HUES64 (cell line): Measurements from ENCODE around the gene RGN.
"Not testable (repeated sequence)": the region's sequence is repeated elsewhere in the genome, so short reads cannot be mapped to it uniquely, and the experiment has no call there.

Experiments
- H3K27ac ChIP-seq: 2 replicates; pipeline ENCODE4 v1.7.0; 2013; ENCODE audit warnings: low read depth, low read length, inconsistent platforms
- H3K27me3 ChIP-seq: 2 replicates; pipeline ENCODE4 v1.6.1; 2013; ENCODE audit warnings: mild to moderate bottlenecking, low read length; ENCODE audit not compliant: insufficient read depth
- H3K36me3 ChIP-seq: 2 replicates; pipeline ENCODE4 v1.6.1; 2013; ENCODE audit warnings: mild to moderate bottlenecking, low read length; ENCODE audit not compliant: insufficient read depth
- H3K4me1 ChIP-seq: 2 replicates; pipeline ENCODE4 v1.6.1; 2013; ENCODE audit warnings: mild to moderate bottlenecking, low read length, moderate library complexity; ENCODE audit not compliant: insufficient read depth
- H3K4me3 ChIP-seq: 2 replicates; pipeline ENCODE4 v1.5.1; 2013; ENCODE audit warnings: mild to moderate bottlenecking, low read length, moderate library complexity
- H3K9ac ChIP-seq: 2 replicates; pipeline ENCODE4 v1.6.1; 2013; ENCODE audit warnings: mild to moderate bottlenecking, low read depth, low read length
- H3K9me3 ChIP-seq: 2 replicates; pipeline ENCODE4 v1.6.1; 2013; ENCODE audit warnings: low read depth, low read length; ENCODE audit not compliant: insufficient read depth
- WGBS: fragments of 150-250, 120-280 bp; methylation state at CpG from one replicate; pipeline ENCODE4 v1.1.7; 2013; ENCODE audit warnings: missing lambda C conversion rate; 5-methylcytosine and 5-hydroxymethylcytosine counted together

The RGN gene

GRCh38 chrX:47091149-47091775 is 13.0 kb downstream of the RGN start:
- H3K27ac ChIP-seq = peak overlapping the region; percentile 35; the same call in 1 of the 2 replicates
- H3K27me3 ChIP-seq = no peaks in the 10 kb centered on the region
- no peak overlapping the region for H3K4me3 ChIP-seq
- H3K36me3 ChIP-seq = no peaks in the 10 kb centered on the region
- no peak overlapping the region for H3K9ac ChIP-seq
- peaks cover 16% of the 10 kb centered on the region for H3K4me1 ChIP-seq
- no peaks in the 10 kb centered on the region for H3K9me3 ChIP-seq
- WGBS = 53% methylated on average over 4 of the region's 4 CpGs

- Histone ChIP-seq H3K9ac (no peak overlapping the region), H3K36me3 (no peaks in the 10 kb centered on the region), H3K27ac (no peak overlapping the region), H3K9me3 (no peaks in the 10 kb centered on the region), H3K27me3 (no peaks in the 10 kb centered on the region), H3K4me3 (no peak overlapping the region), H3K4me1 (peaks cover 16% of the 10 kb centered on the region)
- WGBS = no CpG with 5 or more reads among the region's 1 CpG
These were observed 15.0 kb downstream of the RGN start for GRCh38 chrX:47093248-47093647.

GRCh38 chrX:47093860-47094259 is 15.6 kb downstream of the RGN start:
- Histone ChIP-seq H3K9me3 (no peaks in the 10 kb centered on the region), H3K4me1 (peaks cover 16% of the 10 kb centered on the region), H3K36me3 (no peaks in the 10 kb centered on the region), H3K9ac (no peak overlapping the region), H3K27me3 (no peaks in the 10 kb centered on the region), H3K27ac (no peak overlapping the region), H3K4me3 (no peak overlapping the region)
- 85% methylated on average over 11 of the region's 11 CpGs for WGBS

GRCh38 chrX:47097018-47097417 is 18.8 kb downstream of the RGN start:
- peak overlapping the region; percentile 25; the same call in 1 of the 2 replicates for H3K27ac ChIP-seq
- no peak overlapping the region for H3K9ac ChIP-seq
- WGBS = 67% methylated on average over 4 of the region's 4 CpGs

GRCh38 chrX:47098338-47099094 is 20.3 kb downstream of the RGN start:
- Histone ChIP-seq H3K27me3 (no peaks in the 10 kb centered on the region), H3K4me1 (no peaks in the 10 kb centered on the region; the same call in 1 of the 2 replicates), H3K4me3 (no peak overlapping the region), H3K9me3 (no peaks in the 10 kb centered on the region), H3K27ac (no peak overlapping the region), H3K9ac (no peak overlapping the region), H3K36me3 (no peaks in the 10 kb centered on the region)
- 87% methylated on average over 2 of the region's 2 CpGs for WGBS

More at GRCh38 chrX:47097018-47097417, 18.8 kb downstream of the RGN start:
- H3K4me3 ChIP-seq = no peak overlapping the region
- no peaks in the 10 kb centered on the region for H3K9me3 ChIP-seq
- no peaks in the 10 kb centered on the region for H3K36me3 ChIP-seq
- peaks cover 4% of the 10 kb centered on the region; the same call in 1 of the 2 replicates for H3K4me1 ChIP-seq
- H3K27me3 ChIP-seq = no peaks in the 10 kb centered on the region

GRCh38 chrX:47101206-47101605 is 23.0 kb downstream of the RGN start:
- H3K4me3 ChIP-seq = no peak overlapping the region
- no peak overlapping the region for H3K27ac ChIP-seq
- WGBS = 88% methylated on average over 4 of the region's 4 CpGs
- no peaks in the 10 kb centered on the region for H3K27me3 ChIP-seq
- H3K4me1 ChIP-seq = no peaks in the 10 kb centered on the region; the same call in 1 of the 2 replicates
- no peaks in the 10 kb centered on the region for H3K9me3 ChIP-seq
- H3K9ac ChIP-seq = no peak overlapping the region
- H3K36me3 ChIP-seq = no peaks in the 10 kb centered on the region

GRCh38 chrX:47110936-47111615 is 32.8 kb downstream of the RGN start:
- H3K4me1 ChIP-seq, H3K27ac ChIP-seq, H3K36me3 ChIP-seq, H3K9ac ChIP-seq, H3K27me3 ChIP-seq, H3K9me3 ChIP-seq, H3K4me3 ChIP-seq: not testable (repeated sequence)
- WGBS = 98% methylated on average over 29 of the region's 40 CpGs

- Histone ChIP-seq H3K9me3 (no peaks in the 10 kb centered on the region), H3K4me3 (no peak overlapping the region), H3K27me3 (no peaks in the 10 kb centered on the region), H3K4me1 (0 out of 2 replicates have a peak, but pooled peaks cover 3% of the 10 kb centered on the region), H3K9ac (no peak overlapping the region), H3K27ac (no peak overlapping the region), H3K36me3 (no peaks in the 10 kb centered on the region)
- 47% methylated on average over 7 of the region's 9 CpGs for WGBS
These were observed 34.2 kb downstream of the RGN start for GRCh38 chrX:47112316-47112954.

GRCh38 chrX:47116551-47117110 is 38.4 kb downstream of the RGN start:
- H3K4me3 ChIP-seq, H3K36me3 ChIP-seq, H3K27me3 ChIP-seq, H3K9ac ChIP-seq, H3K4me1 ChIP-seq, H3K27ac ChIP-seq, H3K9me3 ChIP-seq: not testable (repeated sequence)
- WGBS = 89% methylated on average over 7 of the region's 7 CpGs

- not testable (repeated sequence) for H3K27me3 ChIP-seq, H3K9me3 ChIP-seq, H3K9ac ChIP-seq, H3K4me1 ChIP-seq, H3K27ac ChIP-seq, H3K36me3 ChIP-seq, H3K4me3 ChIP-seq
- WGBS = 96% methylated on average over 3 of the region's 3 CpGs
These were observed 46.2 kb downstream of the RGN start for GRCh38 chrX:47124466-47124865.
